HepG2 (cell line): ENCODE measurements around the gene ZNF444. TPM values are rescaled to one million over a fixed set of nuclear protein-coding genes. Genes with fewer than 3 reads are reported as not detected.

Experiments used
- CCDC6 ChIP-seq: sonication (generic); formaldehyde crosslinking; IDR thresholded peaks from 2 replicates; pipeline ENCODE4 v1.8.1; 2022; ENCODE audit warnings: mild to moderate bottlenecking, missing genetic modification reagents, moderate library complexity
- CEBPG ChIP-seq: IDR thresholded peaks from 2 replicates; pipeline ENCODE4 v1.6.1; 2016
- CHCHD3 ChIP-seq: sonication (generic); formaldehyde crosslinking; IDR thresholded peaks from 2 replicates; pipeline ENCODE4 v1.8.0; 2022; ENCODE audit warnings: mild to moderate bottlenecking, missing genetic modification reagents, moderate library complexity
- CREM ChIP-seq, 2 experiments: sonication (generic) in 1 of 2; formaldehyde crosslinking in 1 of 2; IDR thresholded peaks; 2 replicates each; pipeline versions ENCODE4 v1.4.0 to v1.6.1; 2016 to 2020; ENCODE audit warnings: antibody characterized with exemption in 1 of 2, mild to moderate bottlenecking in 1 of 2, missing genetic modification reagents in 1 of 2
- CSRNP2 ChIP-seq: sonication (generic); formaldehyde crosslinking; conservative IDR thresholded peaks from 2 replicates; pipeline ENCODE4 v1.8.0; 2022; ENCODE audit warnings: low read depth, missing genetic modification reagents
- EEA1 ChIP-seq: sonication (generic); formaldehyde crosslinking; IDR thresholded peaks from 2 replicates; pipeline ENCODE4 v1.5.1; 2020; ENCODE audit warnings: mild to moderate bottlenecking, missing genetic modification reagents, borderline replicate concordance
- FOXC1 ChIP-seq: sonication (generic); formaldehyde crosslinking; IDR thresholded peaks from 2 replicates; pipeline ENCODE4 v1.8.0; 2022; ENCODE audit warnings: mild to moderate bottlenecking, missing genetic modification reagents, borderline replicate concordance
- GTF3A ChIP-seq: sonication (generic); formaldehyde crosslinking; conservative IDR thresholded peaks from 2 replicates; pipeline ENCODE4 v1.4.0; 2020; ENCODE audit warnings: mild to moderate bottlenecking, missing genetic modification reagents
- IRF9 ChIP-seq: sonication (generic); formaldehyde crosslinking; IDR thresholded peaks from 2 replicates; pipeline ENCODE4 v1.8.0; 2022; ENCODE audit warnings: missing genetic modification reagents, mild to moderate bottlenecking, borderline replicate concordance
- KLF12 ChIP-seq: sonication (generic); formaldehyde crosslinking; IDR thresholded peaks from 2 replicates; pipeline ENCODE4 v1.4.0; 2020; ENCODE audit warnings: missing genetic modification reagents, borderline replicate concordance
- MLX ChIP-seq: IDR thresholded peaks from 2 replicates; pipeline ENCODE4 v1.6.1; 2016
- MTA3 ChIP-seq: sonication (generic); formaldehyde crosslinking; IDR thresholded peaks from 2 replicates; pipeline ENCODE4 v1.4.0; 2020; ENCODE audit warnings: missing genetic modification reagents
- MTERF4 ChIP-seq: sonication (generic); formaldehyde crosslinking; IDR thresholded peaks from 2 replicates; pipeline ENCODE4 v1.8.0; 2023; ENCODE audit warnings: mild to moderate bottlenecking, missing genetic modification reagents
- REST ChIP-seq, 2 experiments: IDR thresholded peaks; 2 replicates each; pipeline ENCODE4 v1.6.1; 2011 to 2012; ENCODE audit warnings: low read length in 2 of 2, borderline replicate concordance in 1 of 2, low read depth in 1 of 2, mild to moderate bottlenecking in 1 of 2, moderate library complexity in 1 of 2
- ZBTB7B ChIP-seq: sonication (generic); formaldehyde crosslinking; IDR thresholded peaks from 2 replicates; pipeline ENCODE4 v1.4.0; 2020; ENCODE audit warnings: missing genetic modification reagents
- ZNF431 ChIP-seq: sonication (generic); formaldehyde crosslinking; IDR thresholded peaks from 2 replicates; pipeline ENCODE4 v1.9.0; 2022; ENCODE audit warnings: missing genetic modification reagents, low read depth, mild to moderate bottlenecking, borderline replicate concordance
- ZNF557 ChIP-seq: sonication (generic); formaldehyde crosslinking; IDR thresholded peaks from 2 replicates; pipeline ENCODE4 v1.4.0; 2020; ENCODE audit warnings: missing genetic modification reagents
- ZNF574 ChIP-seq: sonication (generic); formaldehyde crosslinking; IDR thresholded peaks from 2 replicates; pipeline ENCODE4 v1.4.0; 2020; ENCODE audit warnings: missing genetic modification reagents
- polyA plus RNA-seq, 8 experiments: library from polyadenylated mRNA; depleted of rRNA in 3 of 8; stranded (reverse) in 7 of 8; unstranded in 1 of 8; fragments of >200 nt; fragmentation: Illumina TruSeq in 4 of 8; extraction: Trizol in 4 of 8; gene quantifications; 2 replicates each; pipeline versions ENCODE4 v1.2.1 to v1.2.3, GENCODE V29; 2011 to 2016; ENCODE audit warnings: low read depth in 4 of 8, missing spikeins in 1 of 8, mixed read lengths in 1 of 8; ENCODE audit not compliant: insufficient read depth in 1 of 8
- total RNA-seq, 5 experiments: library from RNA; depleted of rRNA; stranded (reverse); fragments of >200 nt; fragmentation: Illumina TruSeq; extraction: Trizol; gene quantifications; 2 replicates each; pipeline ENCODE4 v1.2.3, GENCODE V29; 2016; ENCODE audit warnings: low read depth in 1 of 5

ZNF444 gene
- total and polyA plus RNA-seq, 2 of the 13 experiments (the other 11 are each of a cell fraction or from before 2014, with no cell fraction given) = 27.4 to 30.3 TPM

GRCh38 chr19:56142897-56143434 is 1.9 kb downstream of the ZNF444 start (continued):
- TF ChIP-seq CSRNP2 (no peak), ZBTB7B (CRISPR knock-in tag) (peak; percentile 34; the same call in 1 of the 2 replicates), KLF12 (CRISPR knock-in tag) (no peak), GTF3A (CRISPR knock-in tag) (peak; percentile 39; the same call in 1 of the 2 replicates), ZNF557 (CRISPR knock-in tag) (0 out of 2 replicates have a peak, but pooled peaks have one; percentile 57), CEBPG (no peak), MLX (CRISPR knock-in tag) (0 out of 2 replicates have a peak, but pooled peaks have one; percentile 21), CHCHD3 (CRISPR knock-in tag) (0 out of 2 replicates have a peak, but pooled peaks have one; percentile 40), CREM (IDR thresholded peaks at IDR 0.05) (no peak), CREM (CRISPR knock-in tag; IDR thresholded peaks at IDR 0.05) (no peak), MTERF4 (CRISPR knock-in tag) (no peak), MTA3 (CRISPR knock-in tag) (no peak), REST (IDR thresholded peaks at IDR 0.05; ENCODE audit: borderline replicate concordance in 1 of 2, low read depth in 1 of 2, low read length in 2 of 2) (no peak; a peak in 1 of 4 replicates), EEA1 (CRISPR knock-in tag) (no peak), CCDC6 (no peak), FOXC1 (CRISPR knock-in tag) (no peak), ZNF574 (CRISPR knock-in tag) (no peak; the same call in 1 of the 2 replicates), ZNF431 (CRISPR knock-in tag) (no peak), IRF9 (CRISPR knock-in tag) (no peak)
